Parathyroid adenoma (tissue), 2 donors: ENCODE measurements around the gene IQCH.
"Not testable (repeated sequence)": the region's sequence is repeated elsewhere in the genome, so short reads cannot be mapped to it uniquely, and the experiment has no call there.

Experiments used
- H2AFZ ChIP-seq: fragments of 300-600 bp; sonication (generic); one replicate; pipeline ENCODE4 v1.7.0; 2017; ENCODE audit warnings: antibody characterized with exemption, mild to moderate bottlenecking
- H3K27ac ChIP-seq: fragments of 300-600 bp; sonication (generic); one replicate; pipeline ENCODE4 v1.7.0; 2017
- H3K27me3 ChIP-seq: fragments of 300-600 bp; sonication (generic); one replicate; pipeline ENCODE4 v1.7.0; 2017; ENCODE audit warnings: low read length; ENCODE audit not compliant: control insufficient read depth, insufficient read depth
- H3K36me3 ChIP-seq: fragments of 300-600 bp; sonication (generic); one replicate; pipeline ENCODE4 v1.7.0; 2017; ENCODE audit warnings: low read length; ENCODE audit not compliant: control insufficient read depth, insufficient read depth
- H3K4me1 ChIP-seq: fragments of 300-600 bp; sonication (generic); one replicate; pipeline ENCODE4 v1.7.0; 2017; ENCODE audit warnings: control low read depth
- H3K4me2 ChIP-seq: fragments of 300-600 bp; sonication (generic); one replicate; pipeline ENCODE4 v1.7.0; 2017; ENCODE audit warnings: low read length
- H3K4me3 ChIP-seq: fragments of 300-600 bp; sonication (generic); one replicate; pipeline ENCODE4 v1.7.0; 2017; ENCODE audit warnings: low read depth, low read length
- H3K79me2 ChIP-seq: fragments of 300-600 bp; sonication (generic); one replicate; pipeline ENCODE4 v1.7.0; 2017; ENCODE audit warnings: control low read depth
- H3K9ac ChIP-seq: fragments of 300-600 bp; sonication (generic); one replicate; pipeline ENCODE4 v1.7.0; 2017; ENCODE audit warnings: mild to moderate bottlenecking
- H3K9me3 ChIP-seq: fragments of 300-600 bp; sonication (generic); one replicate; pipeline ENCODE4 v1.7.0; 2017; ENCODE audit warnings: low read length; ENCODE audit not compliant: control insufficient read depth
- CTCF ChIP-seq: fragments of 300-600 bp; sonication (generic); IDR thresholded peaks from one replicate; pipeline ENCODE4 v1.7.0; 2017; ENCODE audit warnings: antibody characterized with exemption, mild to moderate bottlenecking
- donor health status: primary hyperparathyroidism.

Gene IQCH

GRCh38 chr15:67251318-67251717 lies 3.3 kb upstream of the IQCH start:
- Histone ChIP-seq H3K79me2 (peaks cover 33% of the 10 kb centered on the region), H3K27ac (no peak overlapping the region), H3K4me3 (no peak overlapping the region), H3K27me3 (no peaks in the 10 kb centered on the region), H2AFZ (no peak overlapping the region), H3K4me1 (peaks cover 3% of the 10 kb centered on the region), H3K4me2 (no peak overlapping the region), H3K36me3 (no peaks in the 10 kb centered on the region), H3K9ac (no peak overlapping the region), H3K9me3 (no peaks in the 10 kb centered on the region)
- TF ChIP-seq CTCF = no peak

- Histone ChIP-seq H3K9me3 (no peaks in the 10 kb centered on the region), H3K4me2 (no peak overlapping the region), H3K27me3 (no peaks in the 10 kb centered on the region), H2AFZ (no peak overlapping the region), H3K4me3 (peak overlapping the region; percentile 91), H3K79me2 (peaks cover 26% of the 10 kb centered on the region), H3K9ac (no peak overlapping the region), H3K4me1 (peaks cover 3% of the 10 kb centered on the region), H3K36me3 (no peaks in the 10 kb centered on the region), H3K27ac (no peak overlapping the region)
- no peak for TF ChIP-seq CTCF
Measured at GRCh38 chr15:67253101-67253500, 1.5 kb upstream of the IQCH start.

- Histone ChIP-seq H3K4me2 (peak overlapping the region; percentile 59), H3K4me1 (peaks cover 3% of the 10 kb centered on the region), H3K79me2 (peaks cover 23% of the 10 kb centered on the region), H3K9ac (no peak overlapping the region), H3K36me3 (no peaks in the 10 kb centered on the region), H3K27ac (peak overlapping the region; percentile 80), H3K4me3 (peak overlapping the region; percentile 91), H2AFZ (peak overlapping the region; percentile 94), H3K27me3 (no peaks in the 10 kb centered on the region), H3K9me3 (no peaks in the 10 kb centered on the region)
- TF ChIP-seq CTCF = no peak
Measured at GRCh38 chr15:67253549-67254237, 893 bp upstream of the IQCH start.

GRCh38 chr15:67256051-67256450 lies 1.5 kb downstream of the IQCH start:
- H3K27me3 ChIP-seq = no peaks in the 10 kb centered on the region
- no peak overlapping the region for H3K4me3 ChIP-seq
- H2AFZ ChIP-seq = no peak overlapping the region
- peaks cover 9% of the 10 kb centered on the region for H3K79me2 ChIP-seq
- no peaks in the 10 kb centered on the region for H3K36me3 ChIP-seq
- peaks cover 3% of the 10 kb centered on the region for H3K4me1 ChIP-seq
- no peak overlapping the region for H3K27ac ChIP-seq
- no peaks in the 10 kb centered on the region for H3K9me3 ChIP-seq
- no peak overlapping the region for H3K4me2 ChIP-seq
- H3K9ac ChIP-seq = no peak overlapping the region
- TF ChIP-seq CTCF = no peak

- not testable (repeated sequence) for H3K4me1 ChIP-seq, H3K27me3 ChIP-seq, H3K4me3 ChIP-seq, H3K27ac ChIP-seq, H2AFZ ChIP-seq, H3K9ac ChIP-seq, H3K79me2 ChIP-seq, H3K36me3 ChIP-seq, H3K9me3 ChIP-seq, H3K4me2 ChIP-seq
Measured at GRCh38 chr15:67258412-67258811, 3.8 kb downstream of the IQCH start.
